Measurements from ENCODE around the gene FAM20C.

GRCh38 chr7:272108-272615 is 79.8 kb downstream of the FAM20C start:
- TF ChIP-seq ZNF664 (tag by site-specific recombination; IDR thresholded peaks at IDR 0.05) (no peak), ZBTB17 (tag by site-specific recombination; IDR thresholded peaks at IDR 0.05) (no peak), YY1 (tag by site-specific recombination; IDR thresholded peaks at IDR 0.05) (no peak)
- TF ChIP-seq, protein P1, sequence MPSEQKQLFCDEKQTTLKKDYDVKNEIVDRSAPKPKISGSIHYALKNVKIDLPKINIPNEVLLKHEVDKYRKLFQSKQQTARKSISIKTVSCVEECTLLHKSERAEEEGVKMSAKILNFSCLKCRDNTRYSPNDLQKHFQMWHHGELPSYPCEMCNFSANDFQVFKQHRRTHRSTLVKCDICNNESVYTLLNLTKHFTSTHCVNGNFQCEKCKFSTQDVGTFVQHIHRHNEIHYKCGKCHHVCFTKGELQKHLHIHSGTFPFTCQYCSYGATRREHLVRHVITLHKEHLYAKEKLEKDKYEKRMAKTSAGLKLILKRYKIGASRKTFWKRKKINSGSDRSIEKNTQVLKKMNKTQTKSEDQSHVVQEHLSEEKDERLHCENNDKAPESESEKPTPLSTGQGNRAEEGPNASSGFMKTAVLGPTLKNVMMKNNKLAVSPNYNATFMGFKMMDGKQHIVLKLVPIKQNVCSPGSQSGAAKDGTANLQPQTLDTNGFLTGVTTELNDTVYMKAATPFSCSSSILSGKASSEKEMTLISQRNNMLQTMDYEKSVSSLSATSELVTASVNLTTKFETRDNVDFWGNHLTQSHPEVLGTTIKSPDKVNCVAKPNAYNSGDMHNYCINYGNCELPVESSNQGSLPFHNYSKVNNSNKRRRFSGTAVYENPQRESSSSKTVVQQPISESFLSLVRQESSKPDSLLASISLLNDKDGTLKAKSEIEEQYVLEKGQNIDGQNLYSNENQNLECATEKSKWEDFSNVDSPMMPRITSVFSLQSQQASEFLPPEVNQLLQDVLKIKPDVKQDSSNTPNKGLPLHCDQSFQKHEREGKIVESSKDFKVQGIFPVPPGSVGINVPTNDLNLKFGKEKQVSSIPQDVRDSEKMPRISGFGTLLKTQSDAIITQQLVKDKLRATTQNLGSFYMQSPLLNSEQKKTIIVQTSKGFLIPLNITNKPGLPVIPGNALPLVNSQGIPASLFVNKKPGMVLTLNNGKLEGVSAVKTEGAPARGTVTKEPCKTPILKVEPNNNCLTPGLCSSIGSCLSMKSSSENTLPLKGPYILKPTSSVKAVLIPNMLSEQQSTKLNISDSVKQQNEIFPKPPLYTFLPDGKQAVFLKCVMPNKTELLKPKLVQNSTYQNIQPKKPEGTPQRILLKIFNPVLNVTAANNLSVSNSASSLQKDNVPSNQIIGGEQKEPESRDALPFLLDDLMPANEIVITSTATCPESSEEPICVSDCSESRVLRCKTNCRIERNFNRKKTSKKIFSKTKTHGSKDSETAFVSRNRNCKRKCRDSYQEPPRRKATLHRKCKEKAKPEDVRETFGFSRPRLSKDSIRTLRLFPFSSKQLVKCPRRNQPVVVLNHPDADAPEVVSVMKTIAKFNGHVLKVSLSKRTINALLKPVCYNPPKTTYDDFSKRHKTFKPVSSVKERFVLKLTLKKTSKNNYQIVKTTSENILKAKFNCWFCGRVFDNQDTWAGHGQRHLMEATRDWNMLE (tag by site-specific recombination; conservative IDR thresholded peaks at IDR 0.05; ENCODE audit: low read depth) = no peak
- TF ChIP-seq, protein P2, sequence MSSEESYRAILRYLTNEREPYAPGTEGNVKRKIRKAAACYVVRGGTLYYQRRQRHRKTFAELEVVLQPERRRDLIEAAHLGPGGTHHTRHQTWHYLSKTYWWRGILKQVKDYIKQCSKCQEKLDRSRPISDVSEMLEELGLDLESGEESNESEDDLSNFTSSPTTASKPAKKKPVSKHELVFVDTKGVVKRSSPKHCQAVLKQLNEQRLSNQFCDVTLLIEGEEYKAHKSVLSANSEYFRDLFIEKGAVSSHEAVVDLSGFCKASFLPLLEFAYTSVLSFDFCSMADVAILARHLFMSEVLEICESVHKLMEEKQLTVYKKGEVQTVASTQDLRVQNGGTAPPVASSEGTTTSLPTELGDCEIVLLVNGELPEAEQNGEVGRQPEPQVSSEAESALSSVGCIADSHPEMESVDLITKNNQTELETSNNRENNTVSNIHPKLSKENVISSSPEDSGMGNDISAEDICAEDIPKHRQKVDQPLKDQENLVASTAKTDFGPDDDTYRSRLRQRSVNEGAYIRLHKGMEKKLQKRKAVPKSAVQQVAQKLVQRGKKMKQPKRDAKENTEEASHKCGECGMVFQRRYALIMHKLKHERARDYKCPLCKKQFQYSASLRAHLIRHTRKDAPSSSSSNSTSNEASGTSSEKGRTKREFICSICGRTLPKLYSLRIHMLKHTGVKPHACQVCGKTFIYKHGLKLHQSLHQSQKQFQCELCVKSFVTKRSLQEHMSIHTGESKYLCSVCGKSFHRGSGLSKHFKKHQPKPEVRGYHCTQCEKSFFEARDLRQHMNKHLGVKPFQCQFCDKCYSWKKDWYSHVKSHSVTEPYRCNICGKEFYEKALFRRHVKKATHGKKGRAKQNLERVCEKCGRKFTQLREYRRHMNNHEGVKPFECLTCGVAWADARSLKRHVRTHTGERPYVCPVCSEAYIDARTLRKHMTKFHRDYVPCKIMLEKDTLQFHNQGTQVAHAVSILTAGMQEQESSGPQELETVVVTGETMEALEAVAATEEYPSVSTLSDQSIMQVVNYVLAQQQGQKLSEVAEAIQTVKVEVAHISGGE (tag by site-specific recombination; conservative IDR thresholded peaks at IDR 0.05; ENCODE audit: low read depth) = no peak
- TF ChIP-seq, protein P3, sequence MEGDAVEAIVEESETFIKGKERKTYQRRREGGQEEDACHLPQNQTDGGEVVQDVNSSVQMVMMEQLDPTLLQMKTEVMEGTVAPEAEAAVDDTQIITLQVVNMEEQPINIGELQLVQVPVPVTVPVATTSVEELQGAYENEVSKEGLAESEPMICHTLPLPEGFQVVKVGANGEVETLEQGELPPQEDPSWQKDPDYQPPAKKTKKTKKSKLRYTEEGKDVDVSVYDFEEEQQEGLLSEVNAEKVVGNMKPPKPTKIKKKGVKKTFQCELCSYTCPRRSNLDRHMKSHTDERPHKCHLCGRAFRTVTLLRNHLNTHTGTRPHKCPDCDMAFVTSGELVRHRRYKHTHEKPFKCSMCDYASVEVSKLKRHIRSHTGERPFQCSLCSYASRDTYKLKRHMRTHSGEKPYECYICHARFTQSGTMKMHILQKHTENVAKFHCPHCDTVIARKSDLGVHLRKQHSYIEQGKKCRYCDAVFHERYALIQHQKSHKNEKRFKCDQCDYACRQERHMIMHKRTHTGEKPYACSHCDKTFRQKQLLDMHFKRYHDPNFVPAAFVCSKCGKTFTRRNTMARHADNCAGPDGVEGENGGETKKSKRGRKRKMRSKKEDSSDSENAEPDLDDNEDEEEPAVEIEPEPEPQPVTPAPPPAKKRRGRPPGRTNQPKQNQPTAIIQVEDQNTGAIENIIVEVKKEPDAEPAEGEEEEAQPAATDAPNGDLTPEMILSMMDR (tag by site-specific recombination; IDR thresholded peaks at IDR 0.05) = no peak
